ENCODE data around the gene NAALADL1. TPM values are rescaled to one million over a fixed set of nuclear protein-coding genes. Genes with fewer than 3 reads are reported as not detected.

The NAALADL1 gene
- total RNA-seq, 1 experiment from 2014 or later = not detected

DNA sequence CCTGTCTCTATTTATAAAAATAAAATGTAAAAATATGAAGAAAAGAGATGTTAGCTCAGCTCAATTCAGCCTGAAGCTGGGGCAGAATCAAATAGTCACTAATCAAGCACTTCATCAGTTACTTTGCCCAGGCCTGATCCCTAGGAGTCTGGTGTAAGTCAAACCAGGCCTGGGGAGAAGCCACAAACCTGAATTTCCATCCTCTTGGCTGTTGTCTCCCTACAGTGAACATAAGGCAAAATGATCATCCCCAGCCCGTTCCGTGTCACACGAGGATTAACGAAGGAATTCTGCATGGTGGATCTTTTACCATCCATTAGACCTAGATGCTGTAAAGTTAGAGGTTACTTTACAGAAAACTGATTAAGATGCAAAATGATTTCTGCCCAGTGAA lies 6.5 kb upstream of the NAALADL1 start (continued):
- TF ChIP-seq EZH2phosphoT487 (IDR thresholded peaks at IDR 0.05; ENCODE audit: borderline replicate concordance) = no peak

- Histone ChIP-seq H3K4me3 (replicated peaks in 1 of 2; ENCODE audit: low read depth in 1 of 2, low read length in 2 of 2) (no peak overlapping the region), H3K9me3 (ENCODE audit: control insufficient read depth in 1 of 2, insufficient read depth in 1 of 2, low read depth in 1 of 2, low read length in 2 of 2) (no peaks in the 10 kb centered on the region), H3K4me1 (ENCODE audit: control insufficient read depth in 1 of 2, insufficient read depth in 2 of 2, low read length in 2 of 2) (no peaks in the 10 kb centered on the region), H3K36me3 (ENCODE audit: control insufficient read depth in 1 of 2, insufficient read depth in 2 of 2, low read length in 2 of 2) (no peaks in the 10 kb centered on the region), H3K4me2 (ENCODE audit: low read length) (no peak overlapping the region), H3K79me2 (ENCODE audit: insufficient read depth, low read length) (no peaks in the 10 kb centered on the region), H3K9ac (ENCODE audit: low read length) (no peak overlapping the region), H3K27ac (ENCODE audit: low read depth, low read length) (no peak overlapping the region), H4K20me1 (ENCODE audit: insufficient read depth) (no peaks in the 10 kb centered on the region), H3K9me2 (ENCODE audit: insufficient read depth) (no peaks in the 10 kb centered on the region), H3K27me3 (ENCODE audit: insufficient read depth, low read length) (no peaks in the 10 kb centered on the region), H2AFZ (ENCODE audit: low read depth, low read length, poor library complexity, severe bottlenecking) (no peak overlapping the region)
- ChIA-PET POLR2A (interaction anchor here (0.6 kb wide), 1 partner anchor 48 kb away, joined by 3 read pairs; the partner anchor contains the start of gene TM7SF2), CTCF (interaction anchor here (1.3 kb wide), 1 partner anchor 49 kb away, joined by 3 read pairs; the partner anchor contains the start of gene ARL2), RAD21 (ENCODE audit: low non-redundant PET in 1 of 2, low total read pairs in 2 of 2, uncharacterized antibody in 2 of 2, unreplicated experiment in 2 of 2) (no interaction called here)
- DNase-seq (ENCODE audit: low read depth, low spot score) = no peak
- ATAC-seq = no peak
- no TSS peak for BruUV-seq (replicated peaks)
- intact Hi-C loops (cut with micrococcal nuclease) = no loop called here
- TF ChIP-seq POLR2A (IDR thresholded peaks at IDR 0.05; ENCODE audit: borderline replicate concordance, extremely low read depth, insufficient read depth, insufficient read length) = no peak
- TF ChIP-seq REST (IDR thresholded peaks at IDR 0.05; ENCODE audit: low read depth) = no peak
- TF ChIP-seq ZNF274 (IDR thresholded peaks at IDR 0.05; ENCODE audit: low read depth, low read length) = no peak
Measured at GRCh38 chr11:65063532-65063931, 5.2 kb upstream of the NAALADL1 start.
